ENCODE measurements around the gene LOC101059915.

Gene LOC101059915

DNA sequence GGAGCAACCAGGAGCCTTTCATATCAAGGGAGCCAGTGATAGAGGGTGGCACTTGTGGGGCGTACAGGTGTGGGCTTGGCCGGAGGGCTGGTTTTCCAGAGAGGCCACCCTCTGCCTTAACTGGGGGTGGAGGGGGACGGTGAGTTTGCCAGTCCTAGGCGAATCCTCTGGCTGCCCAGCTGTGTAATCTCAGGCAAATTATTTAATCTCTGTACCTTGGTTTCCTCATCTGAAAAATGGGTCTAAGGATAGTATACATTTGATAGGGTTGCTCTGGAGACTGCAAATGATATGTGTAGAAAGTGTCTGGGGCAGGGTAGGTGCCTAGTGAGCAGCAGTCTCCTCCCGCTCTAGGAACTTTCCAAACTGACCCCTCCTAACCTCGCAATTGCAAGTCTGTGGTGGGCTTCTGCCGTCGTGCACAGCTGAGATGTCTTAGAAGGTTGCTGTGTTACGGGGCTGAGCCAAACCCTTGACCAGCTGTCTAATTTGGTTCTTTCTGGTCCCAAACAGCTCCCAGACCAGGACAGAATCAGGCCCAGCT is 45.2 kb upstream of the LOC101059915 start (continued):
- no peak for TF ChIP-seq PPARA (CRISPR knock-in tag; IDR thresholded peaks at IDR 0.05; ENCODE audit: borderline replicate concordance)
- no peak for TF ChIP-seq CSDC2 (CRISPR knock-in tag; IDR thresholded peaks at IDR 0.05)
- TF ChIP-seq SNAI2 (CRISPR knock-in tag; IDR thresholded peaks at IDR 0.05) = no peak
- no peak for TF ChIP-seq ISL1 (CRISPR knock-in tag; IDR thresholded peaks at IDR 0.05)
- TF ChIP-seq BACH2 (CRISPR knock-in tag; IDR thresholded peaks at IDR 0.05; ENCODE audit: borderline replicate concordance) = no peak
- TF ChIP-seq ZNF70 (CRISPR knock-in tag; IDR thresholded peaks at IDR 0.05) = no peak
- TF ChIP-seq ZNF565 (CRISPR knock-in tag; conservative IDR thresholded peaks at IDR 0.05; ENCODE audit: low read depth) = no peak
- no peak for TF ChIP-seq ARNTL (CRISPR knock-in tag; IDR thresholded peaks at IDR 0.05; ENCODE audit: borderline replicate concordance, low read depth)

DNA sequence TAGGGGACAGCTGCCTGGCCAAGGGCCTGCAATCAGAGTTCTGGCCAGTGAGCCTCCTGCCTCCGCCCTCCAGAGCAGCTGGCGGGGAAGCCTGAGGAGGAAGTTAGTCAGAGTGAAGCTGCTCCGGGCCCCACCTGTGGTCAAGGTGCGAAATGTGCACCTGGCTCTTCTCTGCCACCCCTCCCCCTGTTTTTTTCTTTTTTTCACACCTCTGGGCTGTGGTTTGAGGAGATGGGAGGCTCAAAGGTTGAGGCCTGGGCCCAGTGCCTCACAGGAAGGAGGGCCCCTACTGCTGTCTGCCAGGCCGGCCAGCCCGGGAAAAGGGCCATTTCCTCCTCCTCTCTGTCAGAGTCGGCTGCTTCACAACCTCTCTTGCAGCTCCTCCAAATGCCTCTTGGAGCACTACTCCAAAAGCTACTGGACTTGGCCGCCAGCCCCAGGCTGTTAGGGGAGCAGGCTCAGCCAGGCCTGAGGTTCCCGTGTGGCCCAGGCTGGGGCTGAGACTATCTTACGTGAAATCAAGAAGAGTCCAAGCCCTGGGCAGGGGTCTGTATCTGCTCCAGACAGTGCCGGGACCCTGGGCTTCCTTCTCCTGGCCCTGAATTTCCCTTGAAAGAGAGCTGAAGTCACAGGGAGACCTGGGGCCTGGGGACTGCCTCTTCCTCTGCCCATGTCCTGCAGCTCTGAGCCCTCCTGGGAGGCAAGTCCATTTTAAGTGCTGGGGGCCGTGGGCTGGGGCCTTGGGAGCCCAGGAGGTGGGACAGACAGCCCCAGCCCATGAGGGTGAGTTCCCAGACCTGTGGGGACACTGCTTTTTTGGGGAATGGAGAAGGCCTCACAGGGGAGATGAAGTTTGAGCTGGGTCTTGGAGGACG is 44.5 kb upstream of the LOC101059915 start:
- peak; percentile 94 for ATAC-seq
- TF ChIP-seq ZNF70 (CRISPR knock-in tag; IDR thresholded peaks at IDR 0.05) (no peak), RARB (CRISPR knock-in tag; IDR thresholded peaks at IDR 0.05) (no peak), OSR1 (CRISPR knock-in tag; IDR thresholded peaks at IDR 0.05) (no peak), ZFP30 (CRISPR knock-in tag; IDR thresholded peaks at IDR 0.05) (no peak), ARNTL (CRISPR knock-in tag; IDR thresholded peaks at IDR 0.05; ENCODE audit: borderline replicate concordance, low read depth) (no peak)
- TF ChIP-seq, protein P1, sequence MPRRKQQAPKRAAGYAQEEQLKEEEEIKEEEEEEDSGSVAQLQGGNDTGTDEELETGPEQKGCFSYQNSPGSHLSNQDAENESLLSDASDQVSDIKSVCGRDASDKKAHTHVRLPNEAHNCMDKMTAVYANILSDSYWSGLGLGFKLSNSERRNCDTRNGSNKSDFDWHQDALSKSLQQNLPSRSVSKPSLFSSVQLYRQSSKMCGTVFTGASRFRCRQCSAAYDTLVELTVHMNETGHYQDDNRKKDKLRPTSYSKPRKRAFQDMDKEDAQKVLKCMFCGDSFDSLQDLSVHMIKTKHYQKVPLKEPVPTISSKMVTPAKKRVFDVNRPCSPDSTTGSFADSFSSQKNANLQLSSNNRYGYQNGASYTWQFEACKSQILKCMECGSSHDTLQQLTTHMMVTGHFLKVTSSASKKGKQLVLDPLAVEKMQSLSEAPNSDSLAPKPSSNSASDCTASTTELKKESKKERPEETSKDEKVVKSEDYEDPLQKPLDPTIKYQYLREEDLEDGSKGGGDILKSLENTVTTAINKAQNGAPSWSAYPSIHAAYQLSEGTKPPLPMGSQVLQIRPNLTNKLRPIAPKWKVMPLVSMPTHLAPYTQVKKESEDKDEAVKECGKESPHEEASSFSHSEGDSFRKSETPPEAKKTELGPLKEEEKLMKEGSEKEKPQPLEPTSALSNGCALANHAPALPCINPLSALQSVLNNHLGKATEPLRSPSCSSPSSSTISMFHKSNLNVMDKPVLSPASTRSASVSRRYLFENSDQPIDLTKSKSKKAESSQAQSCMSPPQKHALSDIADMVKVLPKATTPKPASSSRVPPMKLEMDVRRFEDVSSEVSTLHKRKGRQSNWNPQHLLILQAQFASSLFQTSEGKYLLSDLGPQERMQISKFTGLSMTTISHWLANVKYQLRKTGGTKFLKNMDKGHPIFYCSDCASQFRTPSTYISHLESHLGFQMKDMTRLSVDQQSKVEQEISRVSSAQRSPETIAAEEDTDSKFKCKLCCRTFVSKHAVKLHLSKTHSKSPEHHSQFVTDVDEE (CRISPR knock-in tag; IDR thresholded peaks at IDR 0.05) = no peak

DNA sequence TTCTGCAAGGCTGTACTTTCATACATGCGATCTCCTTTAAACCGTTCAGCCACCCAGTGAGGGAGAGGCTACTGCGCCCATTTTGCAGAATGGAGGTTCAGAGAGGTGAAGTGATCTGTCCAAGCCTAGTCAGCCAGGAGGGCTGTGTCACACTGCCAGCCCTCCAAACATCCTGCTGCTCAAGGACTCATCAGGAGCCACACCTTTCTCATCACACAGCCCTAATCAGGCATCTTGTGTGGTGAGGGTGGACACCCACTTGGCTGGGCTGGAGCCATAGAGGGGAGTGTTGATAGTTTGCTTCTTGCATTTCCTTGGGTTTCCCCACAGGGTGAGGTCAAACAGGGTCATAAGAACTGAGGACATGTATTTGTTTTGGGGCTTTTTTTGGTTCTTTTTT is 43.6 kb upstream of the LOC101059915 start:
- ATAC-seq = no peak
- TF ChIP-seq ZFP30 (CRISPR knock-in tag; IDR thresholded peaks at IDR 0.05) (no peak), OSR1 (CRISPR knock-in tag; IDR thresholded peaks at IDR 0.05) (no peak), CSDC2 (CRISPR knock-in tag; IDR thresholded peaks at IDR 0.05) (no peak), ZNF70 (CRISPR knock-in tag; IDR thresholded peaks at IDR 0.05) (no peak), BACH2 (CRISPR knock-in tag; IDR thresholded peaks at IDR 0.05; ENCODE audit: borderline replicate concordance) (no peak), TCF4 (CRISPR knock-in tag; IDR thresholded peaks at IDR 0.05; ENCODE audit: borderline replicate concordance) (no peak), RARB (CRISPR knock-in tag; IDR thresholded peaks at IDR 0.05) (no peak), PPARA (CRISPR knock-in tag; IDR thresholded peaks at IDR 0.05; ENCODE audit: borderline replicate concordance) (no peak), ZNF565 (CRISPR knock-in tag; conservative IDR thresholded peaks at IDR 0.05; ENCODE audit: low read depth) (no peak), ISL1 (CRISPR knock-in tag; IDR thresholded peaks at IDR 0.05) (no peak), SNAI2 (CRISPR knock-in tag; IDR thresholded peaks at IDR 0.05) (no peak), ZC3H10 (CRISPR knock-in tag; IDR thresholded peaks at IDR 0.05) (no peak), TOX (CRISPR knock-in tag; IDR thresholded peaks at IDR 0.05; ENCODE audit: borderline replicate concordance) (no peak)
- TF ChIP-seq, protein P2, sequence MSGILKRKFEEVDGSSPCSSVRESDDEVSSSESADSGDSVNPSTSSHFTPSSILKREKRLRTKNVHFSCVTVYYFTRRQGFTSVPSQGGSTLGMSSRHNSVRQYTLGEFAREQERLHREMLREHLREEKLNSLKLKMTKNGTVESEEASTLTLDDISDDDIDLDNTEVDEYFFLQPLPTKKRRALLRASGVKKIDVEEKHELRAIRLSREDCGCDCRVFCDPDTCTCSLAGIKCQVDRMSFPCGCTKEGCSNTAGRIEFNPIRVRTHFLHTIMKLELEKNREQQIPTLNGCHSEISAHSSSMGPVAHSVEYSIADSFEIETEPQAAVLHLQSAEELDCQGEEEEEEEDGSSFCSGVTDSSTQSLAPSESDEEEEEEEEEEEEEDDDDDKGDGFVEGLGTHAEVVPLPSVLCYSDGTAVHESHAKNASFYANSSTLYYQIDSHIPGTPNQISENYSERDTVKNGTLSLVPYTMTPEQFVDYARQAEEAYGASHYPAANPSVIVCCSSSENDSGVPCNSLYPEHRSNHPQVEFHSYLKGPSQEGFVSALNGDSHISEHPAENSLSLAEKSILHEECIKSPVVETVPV (CRISPR knock-in tag; IDR thresholded peaks at IDR 0.05) = no peak
- TF ChIP-seq, protein P3, sequence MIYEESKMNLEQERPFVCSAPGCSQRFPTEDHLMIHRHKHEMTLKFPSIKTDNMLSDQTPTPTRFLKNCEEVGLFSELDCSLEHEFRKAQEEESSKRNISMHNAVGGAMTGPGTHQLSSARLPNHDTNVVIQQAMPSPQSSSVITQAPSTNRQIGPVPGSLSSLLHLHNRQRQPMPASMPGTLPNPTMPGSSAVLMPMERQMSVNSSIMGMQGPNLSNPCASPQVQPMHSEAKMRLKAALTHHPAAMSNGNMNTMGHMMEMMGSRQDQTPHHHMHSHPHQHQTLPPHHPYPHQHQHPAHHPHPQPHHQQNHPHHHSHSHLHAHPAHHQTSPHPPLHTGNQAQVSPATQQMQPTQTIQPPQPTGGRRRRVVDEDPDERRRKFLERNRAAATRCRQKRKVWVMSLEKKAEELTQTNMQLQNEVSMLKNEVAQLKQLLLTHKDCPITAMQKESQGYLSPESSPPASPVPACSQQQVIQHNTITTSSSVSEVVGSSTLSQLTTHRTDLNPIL (CRISPR knock-in tag; IDR thresholded peaks at IDR 0.05; ENCODE audit: low read depth) = no peak
- TF ChIP-seq, protein P4, sequence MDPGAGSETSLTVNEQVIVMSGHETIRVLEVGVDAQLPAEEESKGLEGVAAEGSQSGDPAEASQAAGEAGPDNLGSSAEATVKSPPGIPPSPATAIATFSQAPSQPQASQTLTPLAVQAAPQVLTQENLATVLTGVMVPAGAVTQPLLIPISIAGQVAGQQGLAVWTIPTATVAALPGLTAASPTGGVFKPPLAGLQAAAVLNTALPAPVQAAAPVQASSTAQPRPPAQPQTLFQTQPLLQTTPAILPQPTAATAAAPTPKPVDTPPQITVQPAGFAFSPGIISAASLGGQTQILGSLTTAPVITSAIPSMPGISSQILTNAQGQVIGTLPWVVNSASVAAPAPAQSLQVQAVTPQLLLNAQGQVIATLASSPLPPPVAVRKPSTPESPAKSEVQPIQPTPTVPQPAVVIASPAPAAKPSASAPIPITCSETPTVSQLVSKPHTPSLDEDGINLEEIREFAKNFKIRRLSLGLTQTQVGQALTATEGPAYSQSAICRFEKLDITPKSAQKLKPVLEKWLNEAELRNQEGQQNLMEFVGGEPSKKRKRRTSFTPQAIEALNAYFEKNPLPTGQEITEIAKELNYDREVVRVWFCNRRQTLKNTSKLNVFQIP (CRISPR knock-in tag; IDR thresholded peaks at IDR 0.05; ENCODE audit: borderline replicate concordance, low read depth) = no peak
- TF ChIP-seq, protein P5, sequence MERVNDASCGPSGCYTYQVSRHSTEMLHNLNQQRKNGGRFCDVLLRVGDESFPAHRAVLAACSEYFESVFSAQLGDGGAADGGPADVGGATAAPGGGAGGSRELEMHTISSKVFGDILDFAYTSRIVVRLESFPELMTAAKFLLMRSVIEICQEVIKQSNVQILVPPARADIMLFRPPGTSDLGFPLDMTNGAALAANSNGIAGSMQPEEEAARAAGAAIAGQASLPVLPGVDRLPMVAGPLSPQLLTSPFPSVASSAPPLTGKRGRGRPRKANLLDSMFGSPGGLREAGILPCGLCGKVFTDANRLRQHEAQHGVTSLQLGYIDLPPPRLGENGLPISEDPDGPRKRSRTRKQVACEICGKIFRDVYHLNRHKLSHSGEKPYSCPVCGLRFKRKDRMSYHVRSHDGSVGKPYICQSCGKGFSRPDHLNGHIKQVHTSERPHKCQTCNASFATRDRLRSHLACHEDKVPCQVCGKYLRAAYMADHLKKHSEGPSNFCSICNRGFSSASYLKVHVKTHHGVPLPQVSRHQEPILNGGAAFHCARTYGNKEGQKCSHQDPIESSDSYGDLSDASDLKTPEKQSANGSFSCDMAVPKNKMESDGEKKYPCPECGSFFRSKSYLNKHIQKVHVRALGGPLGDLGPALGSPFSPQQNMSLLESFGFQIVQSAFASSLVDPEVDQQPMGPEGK (CRISPR knock-in tag; IDR thresholded peaks at IDR 0.05; ENCODE audit: borderline replicate concordance) = no peak

Data from SK-N-SH treated with all-trans-retinoic acid at 6 μM for 48 hours (cell line).